HG03521 (cell line): Measurements from ENCODE around the gene PDE11A.
"Not testable (repeated sequence)": the region's sequence is repeated elsewhere in the genome, so short reads cannot be mapped to it uniquely, and the experiment has no call there.

ENCODE experiments used
- ATAC-seq: cut with Tn5 transposase; IDR thresholded peaks from one replicate; pipeline ENCODE4 v1.9.1; 2021; ENCODE audit warnings: mild to moderate bottlenecking, moderate library complexity; ENCODE audit not compliant: unreplicated experiment

PDE11A gene

GRCh38 chr2:177830881-177831386, 241.6 kb downstream of the PDE11A start:
- no peak for ATAC-seq

GRCh38 chr2:177828557-177828956, 244.0 kb downstream of the PDE11A start:
- no peak for ATAC-seq

- ATAC-seq = no peak
These were observed 245.7 kb downstream of the PDE11A start for GRCh38 chr2:177826897-177827296.

- ATAC-seq = no peak
These were observed 249.6 kb downstream of the PDE11A start for GRCh38 chr2:177822941-177823340.

- ATAC-seq = no peak
These were observed 254.2 kb downstream of the PDE11A start for GRCh38 chr2:177818412-177818811.

- ATAC-seq = no peak
These were observed 255.3 kb downstream of the PDE11A start for GRCh38 chr2:177817300-177817699.

- no peak for ATAC-seq
These were observed 255.8 kb downstream of the PDE11A start for GRCh38 chr2:177816766-177817165.

- no peak for ATAC-seq
These were observed 259.7 kb downstream of the PDE11A start for GRCh38 chr2:177812713-177813396.

- no peak for ATAC-seq
These were observed 261.7 kb downstream of the PDE11A start for GRCh38 chr2:177810906-177811305.

GRCh38 chr2:177808984-177809809, 263.4 kb downstream of the PDE11A start:
- no peak for ATAC-seq

GRCh38 chr2:177806025-177806424, 266.6 kb downstream of the PDE11A start:
- no peak for ATAC-seq

- ATAC-seq = peak; percentile 50
These were observed 273.0 kb downstream of the PDE11A start for GRCh38 chr2:177799531-177799930.

GRCh38 chr2:177797808-177798207, 274.8 kb downstream of the PDE11A start:
- ATAC-seq = no peak

- ATAC-seq = no peak
These were observed 275.7 kb downstream of the PDE11A start for GRCh38 chr2:177796654-177797415.

- ATAC-seq = no peak
These were observed 276.6 kb downstream of the PDE11A start for GRCh38 chr2:177796011-177796410.

GRCh38 chr2:177785143-177785542, 287.4 kb downstream of the PDE11A start:
- not testable (repeated sequence) for ATAC-seq

- ATAC-seq = no peak
These were observed 287.9 kb downstream of the PDE11A start for GRCh38 chr2:177784745-177785067.

GRCh38 chr2:177783835-177784744, 288.5 kb downstream of the PDE11A start:
- peak; percentile 98 for ATAC-seq

GRCh38 chr2:177783091-177783490, 289.5 kb downstream of the PDE11A start:
- ATAC-seq = no peak

- ATAC-seq = no peak
These were observed 290.0 kb downstream of the PDE11A start for GRCh38 chr2:177782613-177783012.
